ENCODE data around the gene ATP11A. TPM values are rescaled to one million over a fixed set of nuclear protein-coding genes. Genes with fewer than 3 reads are reported as not detected.

Gene ATP11A
- total RNA-seq, 1 donor from 2014 or later = 80.6 TPM

GRCh38 chr13:112910016-112910415 lies 220.2 kb downstream of the ATP11A start:
- Mint-ChIP-seq H3K4me1 (no peaks in the 10 kb centered on the region), H3K9me3 (no peaks in the 10 kb centered on the region), H3K27me3 (peaks cover 1% of the 10 kb centered on the region), H3K27ac (no peak overlapping the region), H3K36me3 (ENCODE audit: low read depth) (no peaks in the 10 kb centered on the region), H3K4me3 (no peak overlapping the region)
- intact Hi-C loops (cut with micrococcal nuclease) = no loop called here
- no peak for DNase-seq

GRCh38 chr13:112910616-112911280 lies 220.9 kb downstream of the ATP11A start:
- no peak overlapping the region for H3K27ac Mint-ChIP-seq
- no peaks in the 10 kb centered on the region for H3K9me3 Mint-ChIP-seq
- peaks cover 1% of the 10 kb centered on the region for H3K27me3 Mint-ChIP-seq
- no peak for DNase-seq
- no peaks in the 10 kb centered on the region for H3K36me3 Mint-ChIP-seq (ENCODE audit: low read depth)
- intact Hi-C loops (cut with micrococcal nuclease) = no loop called here
- no peaks in the 10 kb centered on the region for H3K4me1 Mint-ChIP-seq
- no peak overlapping the region for H3K4me3 Mint-ChIP-seq

GRCh38 chr13:112911285-112911701 lies 221.5 kb downstream of the ATP11A start:
- Mint-ChIP-seq H3K4me1 (no peaks in the 10 kb centered on the region), H3K27ac (no peak overlapping the region), H3K27me3 (peaks cover 1% of the 10 kb centered on the region), H3K36me3 (ENCODE audit: low read depth) (no peaks in the 10 kb centered on the region), H3K4me3 (no peak overlapping the region), H3K9me3 (no peaks in the 10 kb centered on the region)
- intact Hi-C loops (cut with micrococcal nuclease) = no loop called here
- DNase-seq = no peak

GRCh38 chr13:112911883-112912282 lies 222.0 kb downstream of the ATP11A start:
- H3K4me3 Mint-ChIP-seq = no peak overlapping the region

GRCh38 chr13:112912726-112913440 lies 223.0 kb downstream of the ATP11A start:
- H3K9me3 Mint-ChIP-seq = no peaks in the 10 kb centered on the region
- peaks cover 1% of the 10 kb centered on the region for H3K27me3 Mint-ChIP-seq
- no peak overlapping the region for H3K4me3 Mint-ChIP-seq
- H3K36me3 Mint-ChIP-seq (ENCODE audit: low read depth) = no peaks in the 10 kb centered on the region
- no peak for DNase-seq
- H3K4me1 Mint-ChIP-seq = no peaks in the 10 kb centered on the region
- intact Hi-C loops (cut with micrococcal nuclease) = no loop called here
- H3K27ac Mint-ChIP-seq = no peak overlapping the region

More at GRCh38 chr13:112911883-112912282, 222.0 kb downstream of the ATP11A start:
- no peaks in the 10 kb centered on the region for H3K4me1 Mint-ChIP-seq
- H3K9me3 Mint-ChIP-seq = no peaks in the 10 kb centered on the region
- DNase-seq = no peak
- H3K27me3 Mint-ChIP-seq = peaks cover 1% of the 10 kb centered on the region
- H3K27ac Mint-ChIP-seq = no peak overlapping the region
- intact Hi-C loops (cut with micrococcal nuclease) = no loop called here
- no peaks in the 10 kb centered on the region for H3K36me3 Mint-ChIP-seq (ENCODE audit: low read depth)

- Mint-ChIP-seq H3K27ac (no peak overlapping the region), H3K4me1 (no peaks in the 10 kb centered on the region), H3K9me3 (no peaks in the 10 kb centered on the region), H3K4me3 (no peak overlapping the region), H3K27me3 (peaks cover 7% of the 10 kb centered on the region), H3K36me3 (ENCODE audit: low read depth) (no peaks in the 10 kb centered on the region)
- DNase-seq = no peak
- intact Hi-C loops (cut with micrococcal nuclease) = no loop called here
Measured at GRCh38 chr13:112916296-112916695, 226.5 kb downstream of the ATP11A start.

- H3K4me1 Mint-ChIP-seq = no peaks in the 10 kb centered on the region
- DNase-seq = no peak
- H3K27me3 Mint-ChIP-seq = peaks cover 8% of the 10 kb centered on the region
- H3K36me3 Mint-ChIP-seq (ENCODE audit: low read depth) = no peaks in the 10 kb centered on the region
- no peaks in the 10 kb centered on the region for H3K9me3 Mint-ChIP-seq
- intact Hi-C loops (cut with micrococcal nuclease) = no loop called here
- no peak overlapping the region for H3K27ac Mint-ChIP-seq
- no peak overlapping the region for H3K4me3 Mint-ChIP-seq
Measured at GRCh38 chr13:112917056-112917664, 227.3 kb downstream of the ATP11A start.

GRCh38 chr13:112917737-112918136 lies 227.9 kb downstream of the ATP11A start:
- H3K27ac Mint-ChIP-seq = no peak overlapping the region

GRCh38 chr13:112918266-112918665 lies 228.4 kb downstream of the ATP11A start:
- Mint-ChIP-seq H3K9me3 (no peaks in the 10 kb centered on the region), H3K27ac (no peak overlapping the region), H3K36me3 (ENCODE audit: low read depth) (no peaks in the 10 kb centered on the region), H3K4me3 (no peak overlapping the region), H3K4me1 (no peaks in the 10 kb centered on the region), H3K27me3 (peaks cover 8% of the 10 kb centered on the region)
- intact Hi-C loops (cut with micrococcal nuclease) = no loop called here
- no peak for DNase-seq

More at GRCh38 chr13:112917737-112918136, 227.9 kb downstream of the ATP11A start:
- no peak for DNase-seq
- intact Hi-C loops (cut with micrococcal nuclease) = no loop called here
- no peaks in the 10 kb centered on the region for H3K36me3 Mint-ChIP-seq (ENCODE audit: low read depth)
- H3K9me3 Mint-ChIP-seq = no peaks in the 10 kb centered on the region
- H3K27me3 Mint-ChIP-seq = peaks cover 8% of the 10 kb centered on the region
- no peaks in the 10 kb centered on the region for H3K4me1 Mint-ChIP-seq
- no peak overlapping the region for H3K4me3 Mint-ChIP-seq

- intact Hi-C loops (cut with micrococcal nuclease) = no loop called here
Measured at GRCh38 chr13:112918746-112919145, 228.9 kb downstream of the ATP11A start.

GRCh38 chr13:112923962-112924361 lies 234.1 kb downstream of the ATP11A start:
- no peaks in the 10 kb centered on the region for H3K4me1 Mint-ChIP-seq
- no peaks in the 10 kb centered on the region for H3K36me3 Mint-ChIP-seq (ENCODE audit: low read depth)
- peaks cover 19% of the 10 kb centered on the region for H3K27me3 Mint-ChIP-seq
- no peaks in the 10 kb centered on the region for H3K9me3 Mint-ChIP-seq
- no peak for DNase-seq
- H3K4me3 Mint-ChIP-seq = no peak overlapping the region
- intact Hi-C loops (cut with micrococcal nuclease) = no loop called here
- no peak overlapping the region for H3K27ac Mint-ChIP-seq

More at GRCh38 chr13:112918746-112919145, 228.9 kb downstream of the ATP11A start:
- no peak overlapping the region for H3K27ac Mint-ChIP-seq
- H3K36me3 Mint-ChIP-seq (ENCODE audit: low read depth) = no peaks in the 10 kb centered on the region
- H3K27me3 Mint-ChIP-seq = peaks cover 8% of the 10 kb centered on the region
- no peak for DNase-seq
- H3K4me1 Mint-ChIP-seq = no peaks in the 10 kb centered on the region
- H3K4me3 Mint-ChIP-seq = no peak overlapping the region
- no peaks in the 10 kb centered on the region for H3K9me3 Mint-ChIP-seq

- H3K36me3 Mint-ChIP-seq (ENCODE audit: low read depth) = no peaks in the 10 kb centered on the region
- H3K9me3 Mint-ChIP-seq = no peaks in the 10 kb centered on the region
- no peak overlapping the region for H3K27ac Mint-ChIP-seq
- no peaks in the 10 kb centered on the region for H3K4me1 Mint-ChIP-seq
- intact Hi-C loops (cut with micrococcal nuclease) = no loop called here
- H3K4me3 Mint-ChIP-seq = no peak overlapping the region
- H3K27me3 Mint-ChIP-seq = peaks cover 23% of the 10 kb centered on the region
- no peak for DNase-seq
Measured at GRCh38 chr13:112924365-112924764, 234.5 kb downstream of the ATP11A start.

- Mint-ChIP-seq H3K4me3 (no peak overlapping the region), H3K4me1 (peaks cover 3% of the 10 kb centered on the region), H3K36me3 (ENCODE audit: low read depth) (no peaks in the 10 kb centered on the region), H3K9me3 (no peaks in the 10 kb centered on the region), H3K27me3 (peaks cover 26% of the 10 kb centered on the region), H3K27ac (no peak overlapping the region)
- no peak for DNase-seq
- intact Hi-C loops (cut with micrococcal nuclease) = no loop called here
Measured at GRCh38 chr13:112926003-112926402, 236.2 kb downstream of the ATP11A start.

GRCh38 chr13:112926993-112927392 lies 237.2 kb downstream of the ATP11A start:
- peaks cover 3% of the 10 kb centered on the region for H3K4me1 Mint-ChIP-seq
- no peaks in the 10 kb centered on the region for H3K36me3 Mint-ChIP-seq (ENCODE audit: low read depth)
- no peak overlapping the region for H3K4me3 Mint-ChIP-seq
- DNase-seq = no peak
- H3K9me3 Mint-ChIP-seq = no peaks in the 10 kb centered on the region
- no peak overlapping the region for H3K27ac Mint-ChIP-seq
- H3K27me3 Mint-ChIP-seq = peaks cover 25% of the 10 kb centered on the region
- intact Hi-C loops (cut with micrococcal nuclease) = no loop called here
